Small intestine (tissue), 7 donors: ENCODE data around the gene ACOT11. TPM values are rescaled to one million over a fixed set of nuclear protein-coding genes. Genes with fewer than 3 reads are reported as not detected.
"Not testable (repeated sequence)": the region's sequence is repeated elsewhere in the genome, so short reads cannot be mapped to it uniquely, and the experiment has no call there.

Experiments
- DNase-seq, 2 donors: peaks; one replicate each; pipeline versions ENCODE4 v3.0.0 to v3.0.0-alpha.2; 2013
- FAIRE-seq: peaks from 2 replicates; lab custom pipeline; 2012; peaks lifted over from hg19 to GRCh38; lab: Jason Lieb, UNC
- H3K27ac ChIP-seq, 3 donors: one replicate each; pipeline ENCODE4 v1.5.1; 2013; ENCODE audit warnings: low read length in 2 of 3, mild to moderate bottlenecking in 2 of 3, control low read depth in 1 of 3, inconsistent platforms in 1 of 3, low read depth in 1 of 3, moderate library complexity in 1 of 3
- H3K27me3 ChIP-seq, 3 donors: one replicate each; pipeline ENCODE4 v1.6.1; 2013; ENCODE audit warnings: low read length in 3 of 3, inconsistent platforms in 1 of 3; ENCODE audit not compliant: control insufficient read depth in 3 of 3, insufficient read depth in 3 of 3
- H3K36me3 ChIP-seq, 3 donors: one replicate each; pipeline ENCODE4 v1.6.1; 2013; ENCODE audit warnings: low read length in 3 of 3, inconsistent platforms in 1 of 3, low read depth in 1 of 3, mild to moderate bottlenecking in 1 of 3, moderate library complexity in 1 of 3; ENCODE audit not compliant: control insufficient read depth in 3 of 3, insufficient read depth in 2 of 3
- H3K4me1 ChIP-seq, 3 donors: one replicate each; pipeline ENCODE4 v1.6.1; 2013; ENCODE audit warnings: low read length in 2 of 3, inconsistent platforms in 1 of 3, low read depth in 1 of 3, mild to moderate bottlenecking in 1 of 3, moderate library complexity in 1 of 3; ENCODE audit not compliant: control insufficient read depth in 3 of 3, insufficient read depth in 2 of 3
- H3K4me3 ChIP-seq, 3 donors: one replicate each; pipeline ENCODE4 v1.5.1; 2013; ENCODE audit warnings: low read length in 3 of 3, control low read depth in 1 of 3, inconsistent platforms in 1 of 3, low read depth in 1 of 3, mild to moderate bottlenecking in 1 of 3, moderate library complexity in 1 of 3
- H3K9me3 ChIP-seq, 2 donors: one replicate each; pipeline ENCODE4 v1.6.1; 2013; ENCODE audit warnings: low read depth in 1 of 2, low read length in 1 of 2; ENCODE audit not compliant: control insufficient read depth in 2 of 2, insufficient read depth in 1 of 2
- WGBS, 3 donors: extraction: QIAGEN DNeasy Blood & Tissue Kit; methylation state at CpG; one replicate each; pipeline ENCODE4 v1.1.7; 2013; 5-methylcytosine and 5-hydroxymethylcytosine counted together
- polyA plus RNA-seq, 4 donors: library from polyadenylated mRNA; stranded (reverse) in 3 of 4; unstranded in 1 of 4; fragments of 200-250 nt in 3 of 4; fragments of 120-200 nt in 1 of 4; gene quantifications; one replicate each; pipeline versions ENCODE4 v1.2.1 to v1.2.3, GENCODE V29; 2013
- donor health status: healthy with polysubstance abuse.
- donor health status: control.
- donor health status: control.
- donor health status: Bipolar disorder and iron deficiency.
- donor health status: healthy.

The ACOT11 gene
- polyA plus RNA-seq, 4 donors = 30.4 to 101 (median 46.4) TPM

GRCh38 chr1:54615531-54616279 lies 67.7 kb downstream of the ACOT11 start:
- H3K4me3 ChIP-seq = peak overlapping the region in 1 of 3 donors; percentile 17
- peaks cover 0 to 27% (median 0%) of the 10 kb centered on the region in 3 donors for H3K36me3 ChIP-seq
- H3K9me3 ChIP-seq = no peaks in the 10 kb centered on the region
- H3K4me1 ChIP-seq = peaks cover 0 to 24% (median 0%) of the 10 kb centered on the region in 3 donors
- WGBS, 3 donors = 71 to 76% (median 75%) methylated on average over 13 of the region's 13 CpGs
- H3K27me3 ChIP-seq = no peaks in the 10 kb centered on the region
- FAIRE-seq = no peak
- peak overlapping the region in 1 of 3 donors; percentile 52 for H3K27ac ChIP-seq
- DNase-seq = no peak

GRCh38 chr1:54619749-54620148 lies 71.7 kb downstream of the ACOT11 start:
- no peak for DNase-seq
- WGBS, 3 donors = 86 to 93% (median 88%) methylated on average over 8 of the region's 8 CpGs
- no peak overlapping the region for H3K4me3 ChIP-seq

GRCh38 chr1:54623216-54624007 lies 75.4 kb downstream of the ACOT11 start, which contains the start of gene FAM151A:
TSS of gene FAM151A (minus strand) at chr1:54623525. CDS start at chr1:54623395, 130 bp downstream.
- FAIRE-seq (no peak), DNase-seq (peak; percentile 58 to 63)
- Histone ChIP-seq H3K27ac (peak within 1 kb of the TSS in 1 of 3 donors; percentile 5), H3K4me1 (peaks cover 0 to 10% (median 0%) of the 10 kb centered on the region in 3 donors), H3K36me3 (peaks cover 0 to 4% (median 0%) of the 10 kb centered on the region in 3 donors), H3K27me3 (no peaks in the 10 kb centered on the region), H3K4me3 (no peak within 1 kb of the TSS), H3K9me3 (no peaks in the 10 kb centered on the region)
- WGBS, 3 donors = 51 to 65% (median 60%) methylated on average over 17 to 18 of the region's 18 CpGs

More at GRCh38 chr1:54619749-54620148, 71.7 kb downstream of the ACOT11 start:
- no peak for FAIRE-seq
- Histone ChIP-seq H3K27ac (no peak overlapping the region), H3K36me3 (peaks cover 0 to 15% (median 0%) of the 10 kb centered on the region in 3 donors), H3K4me1 (peaks cover 0 to 23% (median 0%) of the 10 kb centered on the region in 3 donors), H3K9me3 (no peaks in the 10 kb centered on the region), H3K27me3 (no peaks in the 10 kb centered on the region)

- DNase-seq = no peak
- no peak for FAIRE-seq
- H3K4me3 ChIP-seq = no peak overlapping the region
- no peak overlapping the region for H3K27ac ChIP-seq
- 70 to 84% (median 71%) methylated on average over 8 of the region's 8 CpGs for WGBS, 3 donors
- peaks cover 0 to 10% (median 0%) of the 10 kb centered on the region in 3 donors for H3K4me1 ChIP-seq
- no peaks in the 10 kb centered on the region for H3K9me3 ChIP-seq
- H3K36me3 ChIP-seq = peaks cover 0 to 3% (median 0%) of the 10 kb centered on the region in 3 donors
- no peaks in the 10 kb centered on the region for H3K27me3 ChIP-seq
Measured at GRCh38 chr1:54624466-54625464, 76.7 kb downstream of the ACOT11 start.

- Histone ChIP-seq H3K36me3 (peaks cover 0 to 2% (median 0%) of the 10 kb centered on the region in 3 donors), H3K27ac (no peak overlapping the region), H3K4me1 (peaks cover 0 to 10% (median 0%) of the 10 kb centered on the region in 3 donors), H3K9me3 (no peaks in the 10 kb centered on the region), H3K27me3 (no peaks in the 10 kb centered on the region), H3K4me3 (no peak overlapping the region)
- DNase-seq (no peak), FAIRE-seq (no peak)
- WGBS, 3 donors = 57 to 84% (median 79%) methylated on average over 1 to 10 of the region's 10 CpGs
Measured at GRCh38 chr1:54627196-54627595, 79.2 kb downstream of the ACOT11 start.

GRCh38 chr1:54635804-54636203 lies 87.8 kb downstream of the ACOT11 start:
- H3K9me3 ChIP-seq, DNase-seq, H3K27me3 ChIP-seq, H3K4me3 ChIP-seq, H3K27ac ChIP-seq, H3K36me3 ChIP-seq, FAIRE-seq: not testable (repeated sequence)
- H3K4me1 ChIP-seq = peaks cover 0 to 15% (median 6%) of the 10 kb centered on the region in 3 donors
- 86 to 89% (median 87%) methylated on average over 7 of the region's 7 CpGs for WGBS, 3 donors

GRCh38 chr1:54636461-54637446 lies 88.7 kb downstream of the ACOT11 start:
- H3K36me3 ChIP-seq, H3K27ac ChIP-seq, H3K9me3 ChIP-seq, H3K4me3 ChIP-seq, FAIRE-seq, H3K27me3 ChIP-seq, DNase-seq: not testable (repeated sequence)
- 55 to 60% (median 59%) methylated on average over 14 of the region's 14 CpGs for WGBS, 3 donors
- H3K4me1 ChIP-seq = peaks cover 0 to 22% (median 7%) of the 10 kb centered on the region in 3 donors
